Body of pancreas (tissue), 4 donors: ENCODE measurements around the gene ATP11A. TPM values are rescaled to one million over a fixed set of nuclear protein-coding genes. Genes with fewer than 3 reads are reported as not detected.

ENCODE experiments used
- ATAC-seq: fragments of 150-250 bp; one replicate; pipeline ENCODE4 v1.9.1; 2016
- DNase-seq, 4 donors: peaks; one replicate each; pipeline ENCODE4 v3.0.0-alpha.2; 2019
- H3K27ac ChIP-seq, 4 donors: fragments of 200-600 bp; sonication (generic); 1 replicate in 3 of 4; 2 replicates in 1 of 4; pipeline versions ENCODE4 v1.5.1 to v1.6.1; 2016 to 2019; ENCODE audit warnings: mild to moderate bottlenecking in 1 of 4, mixed read lengths in 1 of 4, moderate library complexity in 1 of 4
- H3K27me3 ChIP-seq, 2 donors: fragments of 200-600 bp; sonication (generic); one replicate each; pipeline ENCODE4 v1.6.0; 2016; ENCODE audit warnings: mild to moderate bottlenecking in 1 of 2
- H3K36me3 ChIP-seq, 2 donors: fragments of 200-600 bp; sonication (generic); replicated peaks in 1 of 2; 2 replicates each; pipeline ENCODE4 v1.5.1; 2016; ENCODE audit warnings: low read depth in 2 of 2; ENCODE audit not compliant: insufficient read depth in 1 of 2
- H3K4me1 ChIP-seq: fragments of 200-600 bp; sonication (generic); one replicate; pipeline ENCODE4 v1.6.0; 2016
- H3K4me3 ChIP-seq, 2 donors: fragments of 200-600 bp; sonication (generic); 1 replicate in 1 of 2; 2 replicates in 1 of 2; pipeline ENCODE4 v1.5.1; 2016 to 2019
- H3K9me3 ChIP-seq, 3 donors: fragments of 200-600 bp; sonication (generic); 1 replicate in 2 of 3; 2 replicates in 1 of 3; pipeline ENCODE4 v1.5.1; 2016
- CTCF ChIP-seq, 7 experiments: fragments of 450-650 bp in 4 of 7; fragments of 200-600 bp in 3 of 7; sonication (generic) in 3 of 7; IDR thresholded peaks; one replicate each; pipeline ENCODE4 v1.5.1; 2016 to 2019; ENCODE audit warnings: antibody characterized with exemption in 7 of 7
- POLR2A ChIP-seq, 3 donors: fragments of 450-650 bp; IDR thresholded peaks; one replicate each; pipeline ENCODE4 v1.6.1; 2016; ENCODE audit warnings: antibody characterized with exemption in 3 of 3, mild to moderate bottlenecking in 2 of 3
- WGBS, 2 donors: methylation state at CpG; one replicate each; pipeline ENCODE4 v1.1.5; 2017; 5-methylcytosine and 5-hydroxymethylcytosine counted together
- intact Hi-C: fragments of 100-400 bp; cut with DNase I; formaldehyde crosslinking; loops from one replicate; pipeline ENCODE4 v1.15.1; 2023
- total RNA-seq, 2 donors: library from RNA; depleted of rRNA; stranded (reverse); fragments of >200 nt; gene quantifications; one replicate each; pipeline ENCODE4 v1.1.0, GENCODE V29; 2016

The ATP11A gene
- total RNA-seq, 2 donors from 2014 or later, result 24.1 to 33.9 TPM

GRCh38 chr13:112916296-112916695 is 226.5 kb downstream of the ATP11A start:
- Histone ChIP-seq H3K4me3 (no peak overlapping the region), H3K9me3 (no peaks in the 10 kb centered on the region), H3K27me3 (no peaks in the 10 kb centered on the region), H3K36me3 (no peaks in the 10 kb centered on the region), H3K27ac (no peak overlapping the region), H3K4me1 (no peaks in the 10 kb centered on the region)
- TF ChIP-seq POLR2A (IDR thresholded peaks at IDR 0.05) (no peak), CTCF (IDR thresholded peaks at IDR 0.05) (no peak)
- DNase-seq, result no peak
- intact Hi-C loops, result no loop called here
- 93% methylated on average over 14 of the region's 14 CpGs for WGBS, 2 donors
- ATAC-seq, result no peak

- Histone ChIP-seq H3K27ac (no peak overlapping the region), H3K9me3 (no peaks in the 10 kb centered on the region), H3K4me1 (no peaks in the 10 kb centered on the region), H3K27me3 (no peaks in the 10 kb centered on the region), H3K4me3 (no peak overlapping the region), H3K36me3 (no peaks in the 10 kb centered on the region)
- intact Hi-C loops, result no loop called here
- WGBS, 2 donors, result 88 to 91% methylated on average over 29 of the region's 29 CpGs
- ATAC-seq (no peak), DNase-seq (no peak)
- TF ChIP-seq CTCF (IDR thresholded peaks at IDR 0.05) (no peak), POLR2A (IDR thresholded peaks at IDR 0.05) (no peak)
Measured at GRCh38 chr13:112917056-112917664, 227.3 kb downstream of the ATP11A start.

- H3K27ac ChIP-seq, result no peak overlapping the region
- H3K4me1 ChIP-seq, result no peaks in the 10 kb centered on the region
- DNase-seq, result no peak
- TF ChIP-seq CTCF (IDR thresholded peaks at IDR 0.05), result no peak
- no peak for TF ChIP-seq POLR2A (IDR thresholded peaks at IDR 0.05)
- H3K9me3 ChIP-seq, result no peaks in the 10 kb centered on the region
- no peaks in the 10 kb centered on the region for H3K36me3 ChIP-seq
- H3K27me3 ChIP-seq, result no peaks in the 10 kb centered on the region
- intact Hi-C loops, result no loop called here
- no peak for ATAC-seq
- no peak overlapping the region for H3K4me3 ChIP-seq
- WGBS, 2 donors, result 78 to 91% methylated on average over 3 of the region's 3 CpGs
Measured at GRCh38 chr13:112917737-112918136, 227.9 kb downstream of the ATP11A start.

GRCh38 chr13:112918266-112918665 is 228.4 kb downstream of the ATP11A start:
- no peak overlapping the region for H3K4me3 ChIP-seq
- no peaks in the 10 kb centered on the region for H3K9me3 ChIP-seq
- H3K36me3 ChIP-seq, result no peaks in the 10 kb centered on the region
- no peaks in the 10 kb centered on the region for H3K27me3 ChIP-seq
- DNase-seq (no peak), ATAC-seq (no peak)
- intact Hi-C loops, result no loop called here
- H3K4me1 ChIP-seq, result no peaks in the 10 kb centered on the region
- H3K27ac ChIP-seq, result no peak overlapping the region
- TF ChIP-seq CTCF (IDR thresholded peaks at IDR 0.05), result no peak
- no peak for TF ChIP-seq POLR2A (IDR thresholded peaks at IDR 0.05)
- WGBS, 2 donors, result 77 to 79% methylated on average over 8 of the region's 8 CpGs

GRCh38 chr13:112918746-112919145 is 228.9 kb downstream of the ATP11A start:
- intact Hi-C loops, result no loop called here
- Histone ChIP-seq H3K9me3 (no peaks in the 10 kb centered on the region), H3K4me3 (no peak overlapping the region), H3K36me3 (no peaks in the 10 kb centered on the region), H3K27ac (no peak overlapping the region), H3K27me3 (no peaks in the 10 kb centered on the region), H3K4me1 (no peaks in the 10 kb centered on the region)
- TF ChIP-seq POLR2A (IDR thresholded peaks at IDR 0.05) (no peak), CTCF (IDR thresholded peaks at IDR 0.05) (no peak)
- DNase-seq (no peak), ATAC-seq (no peak)
- 91 to 97% methylated on average over 11 to 13 of the region's 13 CpGs for WGBS, 2 donors
